IPS-15b (cell line): ENCODE data around the gene PMP22.

Experiments
- H3K27me3 ChIP-seq: one replicate; pipeline ENCODE4 v1.6.1; 2013; ENCODE audit warnings: low read length; ENCODE audit not compliant: control insufficient read depth, insufficient read depth
- H3K36me3 ChIP-seq: one replicate; pipeline ENCODE4 v1.6.1; 2013; ENCODE audit warnings: low read length; ENCODE audit not compliant: control insufficient read depth, insufficient read depth
- H3K4me1 ChIP-seq: one replicate; pipeline ENCODE4 v1.6.1; 2013; ENCODE audit warnings: mild to moderate bottlenecking, low read length; ENCODE audit not compliant: control insufficient read depth, insufficient read depth
- H3K4me3 ChIP-seq: one replicate; pipeline ENCODE4 v1.5.1; 2013; ENCODE audit warnings: low read depth, low read length
- H3K9ac ChIP-seq: one replicate; pipeline ENCODE4 v1.6.1; 2013; ENCODE audit warnings: low read depth, mild to moderate bottlenecking, low read length
- H3K9me3 ChIP-seq: one replicate; pipeline ENCODE4 v1.6.1; 2013; ENCODE audit warnings: mild to moderate bottlenecking, low read length; ENCODE audit not compliant: control insufficient read depth, insufficient read depth

Gene PMP22

GRCh38 chr17:15273141-15273793 lies 8.1 kb upstream of the PMP22 start:
- Histone ChIP-seq H3K9me3 (no peaks in the 10 kb centered on the region), H3K27me3 (peaks cover 7% of the 10 kb centered on the region), H3K4me1 (no peaks in the 10 kb centered on the region), H3K4me3 (no peak overlapping the region), H3K9ac (no peak overlapping the region), H3K36me3 (no peaks in the 10 kb centered on the region)

- Histone ChIP-seq H3K4me1 (no peaks in the 10 kb centered on the region), H3K4me3 (no peak overlapping the region), H3K9ac (no peak overlapping the region), H3K27me3 (peaks cover 9% of the 10 kb centered on the region), H3K9me3 (no peaks in the 10 kb centered on the region), H3K36me3 (no peaks in the 10 kb centered on the region)
These were observed 6.6 kb upstream of the PMP22 start for GRCh38 chr17:15271741-15272140.

GRCh38 chr17:15270628-15271381 lies 5.7 kb upstream of the PMP22 start:
- no peaks in the 10 kb centered on the region for H3K9me3 ChIP-seq
- no peak overlapping the region for H3K9ac ChIP-seq
- peaks cover 9% of the 10 kb centered on the region for H3K27me3 ChIP-seq
- H3K36me3 ChIP-seq, result no peaks in the 10 kb centered on the region
- no peaks in the 10 kb centered on the region for H3K4me1 ChIP-seq
- H3K4me3 ChIP-seq, result no peak overlapping the region

GRCh38 chr17:15269780-15270089 lies 4.6 kb upstream of the PMP22 start:
- H3K36me3 ChIP-seq, result no peaks in the 10 kb centered on the region
- H3K9ac ChIP-seq, result no peak overlapping the region
- H3K4me3 ChIP-seq, result no peak overlapping the region
- H3K27me3 ChIP-seq, result peaks cover 20% of the 10 kb centered on the region
- H3K9me3 ChIP-seq, result no peaks in the 10 kb centered on the region
- no peaks in the 10 kb centered on the region for H3K4me1 ChIP-seq

GRCh38 chr17:15269087-15269779 lies 4.1 kb upstream of the PMP22 start:
- H3K9me3 ChIP-seq, result no peaks in the 10 kb centered on the region
- peaks cover 25% of the 10 kb centered on the region for H3K27me3 ChIP-seq
- no peaks in the 10 kb centered on the region for H3K36me3 ChIP-seq
- H3K4me3 ChIP-seq, result no peak overlapping the region
- H3K9ac ChIP-seq, result no peak overlapping the region
- H3K4me1 ChIP-seq, result no peaks in the 10 kb centered on the region

GRCh38 chr17:15268461-15268860 lies 3.3 kb upstream of the PMP22 start:
- H3K9ac ChIP-seq, result no peak overlapping the region
- H3K4me1 ChIP-seq, result peaks cover 3% of the 10 kb centered on the region
- no peak overlapping the region for H3K4me3 ChIP-seq
- no peaks in the 10 kb centered on the region for H3K9me3 ChIP-seq
- H3K27me3 ChIP-seq, result peaks cover 33% of the 10 kb centered on the region
- H3K36me3 ChIP-seq, result no peaks in the 10 kb centered on the region

GRCh38 chr17:15267996-15268395 lies 2.9 kb upstream of the PMP22 start:
- Histone ChIP-seq H3K4me3 (no peak overlapping the region), H3K9ac (no peak overlapping the region), H3K36me3 (no peaks in the 10 kb centered on the region), H3K9me3 (no peaks in the 10 kb centered on the region), H3K27me3 (peaks cover 38% of the 10 kb centered on the region), H3K4me1 (peaks cover 3% of the 10 kb centered on the region)

- peaks cover 52% of the 10 kb centered on the region for H3K27me3 ChIP-seq
- H3K9me3 ChIP-seq, result no peaks in the 10 kb centered on the region
- no peak overlapping the region for H3K4me3 ChIP-seq
- peaks cover 3% of the 10 kb centered on the region for H3K4me1 ChIP-seq
- no peaks in the 10 kb centered on the region for H3K36me3 ChIP-seq
- H3K9ac ChIP-seq, result no peak overlapping the region
These were observed 1.4 kb upstream of the PMP22 start for GRCh38 chr17:15266325-15267125.

GRCh38 chr17:15264542-15264941 lies 584 bp downstream of the PMP22 start:
- Histone ChIP-seq H3K9ac (no peak overlapping the region), H3K27me3 (peaks cover 67% of the 10 kb centered on the region)

GRCh38 chr17:15263680-15264079 lies 1.4 kb downstream of the PMP22 start:
- H3K36me3 ChIP-seq, result no peaks in the 10 kb centered on the region
- H3K4me3 ChIP-seq, result peak overlapping the region; percentile 90
- no peaks in the 10 kb centered on the region for H3K9me3 ChIP-seq
- H3K4me1 ChIP-seq, result peaks cover 3% of the 10 kb centered on the region
- H3K9ac ChIP-seq, result no peak overlapping the region
- peaks cover 72% of the 10 kb centered on the region for H3K27me3 ChIP-seq

More at GRCh38 chr17:15264542-15264941, 584 bp downstream of the PMP22 start:
- H3K4me1 ChIP-seq, result peaks cover 3% of the 10 kb centered on the region
- no peaks in the 10 kb centered on the region for H3K9me3 ChIP-seq
- no peaks in the 10 kb centered on the region for H3K36me3 ChIP-seq
- no peak overlapping the region for H3K4me3 ChIP-seq

- no peaks in the 10 kb centered on the region for H3K36me3 ChIP-seq
- peak overlapping the region; percentile 90 for H3K4me3 ChIP-seq
- H3K27me3 ChIP-seq, result peaks cover 75% of the 10 kb centered on the region
- peaks cover 3% of the 10 kb centered on the region for H3K4me1 ChIP-seq
- no peaks in the 10 kb centered on the region for H3K9me3 ChIP-seq
- H3K9ac ChIP-seq, result no peak overlapping the region
These were observed 1.9 kb downstream of the PMP22 start for GRCh38 chr17:15263206-15263579.
